Memory B cell (primary cell): ENCODE measurements around the gene NOP10.
A peak's percentile ranks its signal among the peaks of the same experiment; 100 is the strongest.
"Not testable (repeated sequence)": the region's sequence is repeated elsewhere in the genome, so short reads cannot be mapped to it uniquely, and the experiment has no call there.

Source experiments
- ATAC-seq: fragments of 150-1000 bp; cut with Tn5 transposase; 2 replicates; pipeline ENCODE4 v1.10.0; 2021; ENCODE audit warnings: low read depth, mild to moderate bottlenecking, moderate library complexity
- DNase-seq, 2 donors: peaks; one replicate each; pipeline ENCODE4 v3.0.0; 2022; ENCODE audit warnings: low spot score in 2 of 2
- H3K27ac Mint-ChIP-seq: one replicate; pipeline ENCODE4 v1.8.0; 2022; ENCODE audit warnings: mild to moderate bottlenecking, moderate library complexity, mixed read lengths
- H3K27me3 Mint-ChIP-seq: one replicate; pipeline ENCODE4 v1.8.0; 2022; ENCODE audit warnings: mixed read lengths
- H3K36me3 Mint-ChIP-seq: one replicate; pipeline ENCODE4 v1.8.0; 2022; ENCODE audit warnings: mild to moderate bottlenecking, mixed read lengths
- H3K4me1 Mint-ChIP-seq: one replicate; pipeline ENCODE4 v1.8.0; 2022; ENCODE audit warnings: mixed read lengths
- H3K4me3 Mint-ChIP-seq: one replicate; pipeline ENCODE4 v1.8.0; 2022; ENCODE audit warnings: mild to moderate bottlenecking, moderate library complexity, mixed read lengths
- H3K9me3 Mint-ChIP-seq: one replicate; pipeline ENCODE4 v1.8.0; 2022; ENCODE audit warnings: mixed read lengths

NOP10 gene

DNA sequence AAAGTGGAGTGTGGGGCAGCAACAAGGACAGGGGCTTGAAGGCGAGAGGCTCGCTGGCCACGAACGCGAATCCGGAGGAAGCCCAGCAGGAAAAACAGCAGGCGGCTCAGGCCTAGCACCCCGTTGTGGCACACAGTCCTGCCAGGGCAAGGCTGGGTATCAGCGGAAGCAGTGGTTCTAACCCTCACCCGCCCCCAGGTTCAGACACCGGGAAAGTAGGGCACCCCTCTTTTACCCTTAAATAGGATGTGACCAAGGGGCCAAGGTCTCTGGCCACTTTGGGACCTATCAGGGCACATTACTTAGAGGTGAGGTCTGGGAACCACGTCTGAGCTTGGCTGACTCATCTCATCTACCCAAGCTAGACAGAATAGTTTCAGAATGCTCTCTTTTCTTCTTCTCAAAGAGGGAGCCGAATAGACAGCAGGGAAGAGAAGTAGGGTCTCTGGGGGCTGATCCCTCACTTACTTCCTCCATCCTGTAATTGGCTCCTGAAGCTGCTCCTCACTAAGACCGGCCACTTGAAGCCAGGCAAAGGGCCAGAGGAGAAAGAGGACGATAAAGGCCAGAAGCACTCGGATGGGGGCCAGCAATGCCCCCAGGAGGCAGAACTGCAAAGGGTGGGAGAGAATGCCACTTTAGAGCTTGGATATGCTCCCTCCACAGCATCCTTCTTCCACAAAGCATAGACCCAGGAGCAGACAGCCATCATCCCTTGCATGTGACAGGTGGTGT lies 22.3 kb upstream of the NOP10 start:
- Mint-ChIP-seq H3K4me1 (peaks cover 36% of the 10 kb centered on the region), H3K27ac (peak overlapping the region; percentile 20), H3K4me3 (peak overlapping the region; percentile 96), H3K27me3 (no peaks in the 10 kb centered on the region), H3K9me3 (no peaks in the 10 kb centered on the region), H3K36me3 (peaks cover 11% of the 10 kb centered on the region)
- DNase-seq = no peak
- no peak for ATAC-seq

DNA sequence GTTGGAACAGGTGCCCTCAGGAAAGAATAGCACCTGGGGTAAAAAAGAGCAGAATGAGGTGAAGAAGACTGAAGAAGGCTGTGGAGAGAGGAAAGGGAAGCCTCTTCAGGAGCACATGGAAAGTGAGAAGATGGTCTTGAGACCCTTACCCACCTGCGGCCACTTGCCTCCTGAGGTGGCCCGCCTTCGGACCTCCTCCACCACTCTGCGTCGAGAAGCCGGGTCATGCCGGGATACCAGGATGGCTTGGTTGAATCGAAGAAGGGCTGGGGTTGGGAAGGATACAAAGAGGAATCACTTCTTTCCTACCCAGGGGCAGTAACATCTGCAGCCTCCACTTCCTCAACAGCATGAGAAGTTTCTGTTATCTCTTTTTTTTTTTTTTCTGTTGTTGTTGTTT lies 21.1 kb upstream of the NOP10 start:
- Mint-ChIP-seq H3K4me3 (no peak overlapping the region), H3K36me3 (peaks cover 14% of the 10 kb centered on the region)
- ATAC-seq = no peak

DNA sequence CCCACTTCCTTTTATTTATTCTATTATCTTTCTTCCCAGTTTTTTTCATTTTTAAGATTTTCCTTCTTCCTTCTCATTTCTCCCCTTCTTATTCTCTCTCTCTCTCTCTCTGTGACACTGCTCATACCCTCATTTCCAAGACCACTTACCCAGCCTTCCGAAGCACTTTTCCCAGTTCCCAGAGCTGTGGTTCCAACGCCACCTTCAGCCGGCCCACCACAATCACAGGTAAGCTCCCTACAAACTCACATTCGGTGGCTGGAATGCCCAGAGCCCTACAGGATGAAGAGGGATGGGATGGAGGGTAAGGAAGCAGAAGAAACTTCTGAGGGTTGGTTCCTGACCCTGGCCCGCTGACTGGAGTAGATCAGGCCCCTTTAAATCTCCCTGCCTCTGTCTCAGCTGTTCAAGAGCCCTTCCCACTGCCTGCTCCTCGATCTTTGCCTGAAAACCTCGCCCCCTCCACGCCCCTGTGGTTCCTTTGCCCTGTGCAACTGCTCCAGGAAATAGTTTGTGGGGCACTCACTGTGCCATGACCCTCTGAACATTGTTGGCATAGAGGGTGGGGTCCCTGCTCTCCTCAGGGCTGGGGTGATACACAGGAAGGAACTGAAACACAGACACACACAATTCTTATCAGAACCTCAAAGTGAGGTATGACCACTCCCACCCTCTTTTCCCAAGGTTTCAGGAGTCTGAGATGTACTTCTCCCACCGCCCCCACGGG lies 19.3 kb upstream of the NOP10 start:
- DNase-seq (no peak), ATAC-seq (no peak)
- no peaks in the 10 kb centered on the region for H3K9me3 Mint-ChIP-seq
- H3K4me1 Mint-ChIP-seq = peaks cover 23% of the 10 kb centered on the region
- peaks cover 23% of the 10 kb centered on the region for H3K36me3 Mint-ChIP-seq
- H3K27me3 Mint-ChIP-seq = no peaks in the 10 kb centered on the region
- H3K4me3 Mint-ChIP-seq = no peak overlapping the region
- H3K27ac Mint-ChIP-seq = no peak overlapping the region

More for the DNA sequence above, 21.1 kb upstream of the NOP10 start:
- H3K9me3 Mint-ChIP-seq = no peaks in the 10 kb centered on the region
- H3K4me1 Mint-ChIP-seq = peaks cover 31% of the 10 kb centered on the region
- no peak for DNase-seq
- no peak overlapping the region for H3K27ac Mint-ChIP-seq
- H3K27me3 Mint-ChIP-seq = no peaks in the 10 kb centered on the region

DNA sequence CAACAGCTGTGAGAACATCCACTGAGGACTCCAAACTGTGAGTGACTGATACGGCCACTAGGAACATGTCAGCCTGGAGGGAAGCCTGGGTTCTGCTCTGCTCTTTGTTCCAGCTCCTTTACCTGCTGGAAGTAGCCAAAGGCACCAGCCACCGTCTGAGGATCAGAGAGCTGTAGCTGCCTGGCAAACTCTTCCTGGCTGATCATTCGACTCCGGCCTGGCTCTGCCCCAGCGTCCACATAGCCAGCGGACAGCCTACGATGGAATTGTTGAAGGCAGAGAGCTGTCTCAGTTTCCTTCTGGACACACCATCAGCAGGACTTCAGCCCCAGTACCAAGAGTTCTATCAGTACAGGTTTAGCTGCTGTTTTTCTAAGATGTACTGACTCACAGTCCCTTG lies 18.3 kb upstream of the NOP10 start:
- ATAC-seq = no peak
- H3K9me3 Mint-ChIP-seq = no peaks in the 10 kb centered on the region
- H3K4me3 Mint-ChIP-seq = no peak overlapping the region
- H3K27me3 Mint-ChIP-seq = no peaks in the 10 kb centered on the region
- DNase-seq = no peak
- H3K27ac Mint-ChIP-seq = no peak overlapping the region
- peaks cover 18% of the 10 kb centered on the region for H3K4me1 Mint-ChIP-seq
- peaks cover 23% of the 10 kb centered on the region for H3K36me3 Mint-ChIP-seq

DNA sequence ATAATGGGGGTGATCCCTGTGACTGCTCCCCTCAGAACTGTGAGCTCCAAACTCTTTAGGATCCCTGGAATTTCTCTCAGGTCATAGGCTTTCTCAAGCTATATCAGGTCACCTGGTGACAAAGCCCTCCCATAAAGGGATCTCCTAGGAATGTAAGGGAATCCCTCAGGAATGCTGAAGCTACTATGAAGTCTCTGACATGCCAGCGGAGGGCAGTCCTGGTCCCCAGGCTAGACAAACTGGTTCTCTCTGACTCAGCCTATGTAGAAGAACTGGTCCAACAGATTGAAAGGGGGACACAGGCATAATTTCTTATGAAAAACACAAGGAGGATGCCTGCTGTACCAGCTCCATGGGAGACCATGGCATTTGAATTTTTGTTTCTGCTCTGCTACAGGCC lies 17.4 kb upstream of the NOP10 start:
- ATAC-seq = no peak
- Mint-ChIP-seq H3K9me3 (no peaks in the 10 kb centered on the region), H3K27me3 (no peaks in the 10 kb centered on the region), H3K36me3 (peaks cover 27% of the 10 kb centered on the region), H3K4me1 (peaks cover 9% of the 10 kb centered on the region), H3K4me3 (no peak overlapping the region), H3K27ac (no peak overlapping the region)
- DNase-seq = no peak

DNA sequence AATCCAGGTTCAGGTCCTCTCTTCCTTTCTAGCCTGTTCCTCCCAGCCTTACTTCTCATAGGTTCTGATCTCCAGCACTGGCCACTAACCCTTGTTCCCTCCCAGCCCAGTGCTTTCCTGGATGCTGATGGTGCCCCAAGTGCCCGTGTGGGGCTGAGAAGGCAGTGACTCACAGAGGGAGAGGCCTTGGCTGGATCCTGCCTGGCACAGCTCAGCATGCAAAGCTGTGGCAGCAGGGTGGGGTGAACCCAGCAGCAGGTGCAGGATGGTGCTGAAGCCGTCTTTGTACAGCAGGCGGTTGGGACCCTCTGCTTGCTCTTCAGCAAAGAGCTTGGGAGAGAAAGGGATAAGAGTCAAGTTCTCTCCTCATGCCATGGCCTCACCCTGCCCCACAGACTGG lies 16.5 kb upstream of the NOP10 start:
- H3K36me3 Mint-ChIP-seq = peaks cover 27% of the 10 kb centered on the region
- no peak for DNase-seq
- H3K9me3 Mint-ChIP-seq = no peaks in the 10 kb centered on the region
- peaks cover 6% of the 10 kb centered on the region for H3K4me1 Mint-ChIP-seq
- no peaks in the 10 kb centered on the region for H3K27me3 Mint-ChIP-seq
- no peak overlapping the region for H3K4me3 Mint-ChIP-seq
- no peak for ATAC-seq
- H3K27ac Mint-ChIP-seq = no peak overlapping the region

DNA sequence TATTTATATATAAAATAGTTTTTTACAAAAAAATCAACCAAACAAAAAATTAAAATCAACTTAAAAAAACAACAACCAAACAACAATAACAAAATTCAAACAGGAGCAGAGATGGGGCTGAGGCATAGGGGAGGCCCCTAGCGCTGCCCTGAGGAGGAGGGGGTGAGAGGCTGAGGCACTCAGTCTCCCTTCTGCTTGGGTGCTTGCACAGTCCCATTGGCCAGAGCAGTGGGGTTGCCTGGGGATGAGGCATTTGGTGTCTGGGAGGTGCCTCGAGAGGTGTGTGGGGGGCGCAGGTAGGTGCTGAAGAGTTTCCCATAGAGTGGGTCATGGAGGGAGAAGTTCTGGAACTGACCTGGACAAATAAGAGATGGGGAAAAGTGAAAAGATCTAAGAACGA lies 16.0 kb upstream of the NOP10 start:
- Mint-ChIP-seq H3K36me3 (peaks cover 27% of the 10 kb centered on the region), H3K27ac (no peak overlapping the region), H3K4me1 (peaks cover 6% of the 10 kb centered on the region), H3K4me3 (no peak overlapping the region), H3K9me3 (no peaks in the 10 kb centered on the region), H3K27me3 (no peaks in the 10 kb centered on the region)
- DNase-seq (no peak), ATAC-seq (no peak)

DNA sequence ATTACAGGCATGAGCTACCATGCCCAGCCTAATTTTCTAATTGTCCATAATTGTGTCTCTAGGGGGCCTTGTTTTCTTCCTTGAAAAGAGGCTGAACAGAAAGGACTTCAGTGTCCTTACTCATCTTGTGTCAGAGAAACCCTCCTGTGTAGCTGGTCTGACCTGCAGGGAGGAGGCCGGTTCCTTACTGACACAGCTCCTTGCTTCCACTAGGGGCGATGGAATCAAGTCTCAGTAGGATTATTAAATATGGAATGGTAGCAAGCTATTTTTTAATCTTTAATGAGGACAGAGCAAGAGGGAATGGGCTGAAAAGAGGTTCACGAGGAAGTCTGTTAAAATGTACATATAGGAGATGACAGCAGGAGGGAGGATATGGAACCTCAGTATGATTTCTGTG lies 15.4 kb upstream of the NOP10 start:
- Mint-ChIP-seq H3K27me3 (no peaks in the 10 kb centered on the region), H3K4me3 (no peak overlapping the region), H3K36me3 (peaks cover 27% of the 10 kb centered on the region), H3K27ac (no peak overlapping the region), H3K9me3 (no peaks in the 10 kb centered on the region), H3K4me1 (peaks cover 4% of the 10 kb centered on the region)
- DNase-seq (no peak), ATAC-seq (no peak)

DNA sequence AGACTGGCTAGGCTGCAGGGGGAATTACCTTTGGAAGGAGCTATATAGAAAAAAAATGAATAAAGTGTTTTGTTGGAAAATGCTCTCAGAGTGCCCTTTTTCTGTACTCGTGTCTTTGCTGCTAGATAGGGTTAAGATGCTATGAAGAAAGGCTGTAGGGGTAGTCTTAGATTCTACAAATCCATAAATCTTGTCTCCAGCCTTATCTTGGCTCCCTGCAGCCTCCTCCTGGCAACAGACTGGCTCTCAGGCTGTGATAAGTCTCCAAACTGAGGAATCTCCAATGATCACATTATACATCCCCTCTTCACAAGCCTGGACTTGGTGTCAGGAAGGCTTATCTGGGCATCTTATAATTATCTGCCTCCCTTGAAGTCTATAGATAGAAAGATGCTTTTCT lies 14.7 kb upstream of the NOP10 start:
- Mint-ChIP-seq H3K27me3 (no peaks in the 10 kb centered on the region), H3K4me1 (no peaks in the 10 kb centered on the region), H3K36me3 (peaks cover 23% of the 10 kb centered on the region), H3K27ac (no peak overlapping the region), H3K4me3 (no peak overlapping the region), H3K9me3 (no peaks in the 10 kb centered on the region)
- DNase-seq (no peak), ATAC-seq (no peak)

DNA sequence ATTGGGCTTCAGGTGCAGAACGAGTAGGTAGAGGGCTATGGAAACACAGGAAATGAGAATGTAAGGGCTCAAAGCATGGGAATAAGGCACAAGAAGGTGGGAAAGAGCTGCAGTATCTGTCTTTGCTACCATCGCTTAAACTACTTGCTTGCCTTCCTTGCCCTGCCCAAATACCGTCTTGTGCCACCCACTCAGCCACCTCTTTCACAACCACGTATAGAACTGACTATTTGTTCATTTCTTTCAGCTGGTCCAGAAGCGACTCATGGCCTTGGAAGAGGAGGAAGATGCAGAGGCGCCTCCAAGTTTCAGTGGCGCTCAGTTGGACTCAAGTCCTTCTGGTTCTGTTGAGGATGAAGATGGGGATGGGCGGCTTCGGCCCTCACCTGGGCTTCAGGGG lies 12.3 kb upstream of the NOP10 start:
- Mint-ChIP-seq H3K9me3 (no peaks in the 10 kb centered on the region), H3K27ac (no peak overlapping the region), H3K4me1 (no peaks in the 10 kb centered on the region), H3K4me3 (no peak overlapping the region), H3K27me3 (no peaks in the 10 kb centered on the region), H3K36me3 (peaks cover 16% of the 10 kb centered on the region)
- ATAC-seq (no peak), DNase-seq (no peak)

DNA sequence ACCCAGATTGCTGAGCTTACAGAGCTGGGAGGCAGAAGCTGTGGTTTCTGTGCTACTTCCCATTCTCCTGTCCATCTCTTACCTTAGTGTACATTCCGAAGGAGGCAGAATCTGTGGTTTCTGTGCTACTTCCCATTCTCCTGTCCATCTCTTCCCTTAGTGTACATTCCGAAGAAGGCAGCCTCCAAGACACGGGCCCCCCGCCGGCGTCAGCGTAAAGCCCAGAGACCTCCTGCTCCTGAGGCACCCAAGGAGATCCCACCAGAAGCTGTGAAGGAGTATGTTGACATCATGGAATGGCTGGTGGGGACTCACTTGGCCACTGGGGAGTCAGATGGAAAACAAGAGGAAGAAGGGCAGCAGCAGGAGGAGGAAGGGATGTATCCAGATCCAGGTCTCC lies 11.3 kb upstream of the NOP10 start:
- Mint-ChIP-seq H3K4me1 (no peaks in the 10 kb centered on the region), H3K4me3 (no peak overlapping the region), H3K27me3 (no peaks in the 10 kb centered on the region), H3K27ac (no peak overlapping the region), H3K36me3 (peaks cover 14% of the 10 kb centered on the region), H3K9me3 (no peaks in the 10 kb centered on the region)
- DNase-seq (no peak), ATAC-seq (no peak)

DNA sequence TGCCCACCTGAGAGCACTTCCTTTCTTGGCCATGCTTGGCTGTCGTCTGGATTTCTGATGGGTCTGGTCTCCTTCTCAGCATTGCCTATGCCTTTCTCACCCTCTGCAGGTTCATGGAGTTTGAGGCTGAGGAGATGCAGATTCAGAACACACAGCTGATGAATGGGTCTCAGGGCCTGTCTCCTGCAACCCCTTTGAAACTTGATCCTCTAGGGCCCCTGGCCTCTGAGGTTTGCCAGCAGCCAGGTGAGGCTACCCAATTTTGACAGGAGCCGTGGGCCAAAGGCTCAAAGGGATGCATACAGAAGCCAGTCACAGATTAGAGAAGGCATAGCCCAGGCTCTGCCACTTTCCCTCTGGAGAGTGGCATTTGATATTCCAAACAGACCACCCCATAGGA lies 10.7 kb upstream of the NOP10 start:
- Mint-ChIP-seq H3K27me3 (no peaks in the 10 kb centered on the region), H3K4me1 (no peaks in the 10 kb centered on the region), H3K9me3 (no peaks in the 10 kb centered on the region), H3K36me3 (peaks cover 10% of the 10 kb centered on the region), H3K27ac (no peak overlapping the region), H3K4me3 (no peak overlapping the region)
- ATAC-seq (no peak), DNase-seq (no peak)

DNA sequence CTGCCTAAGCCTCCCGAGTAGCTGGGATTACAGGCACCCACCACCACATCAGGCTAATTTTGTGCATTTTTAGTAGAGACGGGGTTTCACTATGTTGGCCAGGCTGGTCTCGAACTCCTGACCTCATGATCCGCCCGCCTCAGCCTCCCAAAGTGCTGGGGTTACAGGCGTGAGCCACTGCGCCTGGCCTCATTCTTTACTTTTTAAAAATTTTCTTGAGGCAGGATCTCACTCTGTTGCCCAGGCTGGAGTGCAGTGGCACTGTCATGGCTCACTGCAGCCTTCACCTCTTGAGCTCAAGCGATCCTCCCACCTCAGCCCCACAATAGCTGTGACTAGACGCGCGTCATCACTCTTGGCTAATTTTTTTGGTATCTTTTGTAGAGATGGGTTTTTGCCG lies 10.1 kb upstream of the NOP10 start:
- H3K27ac Mint-ChIP-seq, DNase-seq, H3K4me3 Mint-ChIP-seq, H3K27me3 Mint-ChIP-seq, H3K4me1 Mint-ChIP-seq, H3K9me3 Mint-ChIP-seq, ATAC-seq, H3K36me3 Mint-ChIP-seq: not testable (repeated sequence)

DNA sequence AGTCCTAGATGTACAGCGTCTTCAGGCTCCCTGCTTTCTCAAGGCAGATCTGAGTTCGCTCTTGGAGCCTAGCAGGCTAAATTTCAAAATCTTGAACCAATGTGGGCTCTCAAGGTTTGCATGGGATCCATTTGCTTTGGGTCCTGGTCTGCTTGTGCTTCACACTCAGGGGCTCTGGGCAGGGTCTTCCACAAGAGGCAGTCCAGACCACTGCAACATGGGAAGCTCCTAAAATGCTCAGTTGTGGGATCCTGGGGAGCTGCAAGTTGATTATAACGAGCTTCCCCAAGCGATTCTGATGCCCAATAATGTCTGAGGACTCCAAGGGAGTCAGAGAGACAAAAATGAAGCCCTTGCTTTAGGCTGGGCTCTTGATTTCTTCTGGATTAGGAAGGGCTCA lies 6.8 kb upstream of the NOP10 start:
- Mint-ChIP-seq H3K36me3 (no peaks in the 10 kb centered on the region), H3K27ac (no peak overlapping the region), H3K4me1 (no peaks in the 10 kb centered on the region), H3K27me3 (no peaks in the 10 kb centered on the region), H3K9me3 (no peaks in the 10 kb centered on the region), H3K4me3 (no peak overlapping the region)
- ATAC-seq = no peak
- no peak for DNase-seq
